HG02571 (cell line): ENCODE measurements around the gene GRIN1.

ENCODE experiments used
- ATAC-seq: cut with Tn5 transposase; IDR thresholded peaks from one replicate; pipeline ENCODE4 v1.9.1; 2021; ENCODE audit warnings: mild to moderate bottlenecking, moderate library complexity; ENCODE audit not compliant: unreplicated experiment

GRIN1 gene

GRCh38 chr9:137205126-137206069, 66.4 kb downstream of the GRIN1 start, which contains the start of the genes NDOR1 and TMEM203:
NDOR1 (plus strand) TSS chr9:137205700; CDS start chr9:137205778, 78 bp downstream.
TMEM203 (minus strand) TSS chr9:137205648; CDS start chr9:137205414, 234 bp downstream.
- peak; percentile 41 for ATAC-seq

DNA sequence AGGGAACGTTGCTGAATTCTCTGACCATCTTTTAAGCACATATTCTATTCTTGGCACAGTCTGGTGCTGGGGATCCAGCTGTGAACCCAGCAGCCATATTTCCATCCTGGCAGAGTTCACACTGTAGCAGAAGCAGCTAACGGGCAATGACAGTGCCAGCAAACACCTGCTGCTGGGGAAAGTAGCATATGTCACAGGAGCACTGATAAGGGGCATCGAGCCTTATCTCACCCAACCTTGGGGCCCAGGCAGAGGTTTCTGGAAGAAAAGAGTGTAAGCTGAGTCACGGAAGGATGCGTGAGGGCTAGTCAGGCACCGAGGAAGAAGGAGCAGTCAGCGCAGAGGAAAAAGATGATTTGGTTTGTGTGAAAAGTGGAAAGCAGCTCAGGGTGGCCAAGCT, 67.6 kb downstream of the GRIN1 start:
- no peak for ATAC-seq

GRCh38 chr9:137211532-137211931, 72.6 kb downstream of the GRIN1 start:
- no peak for ATAC-seq

GRCh38 chr9:137212520-137212919, 73.6 kb downstream of the GRIN1 start:
- ATAC-seq = no peak

DNA sequence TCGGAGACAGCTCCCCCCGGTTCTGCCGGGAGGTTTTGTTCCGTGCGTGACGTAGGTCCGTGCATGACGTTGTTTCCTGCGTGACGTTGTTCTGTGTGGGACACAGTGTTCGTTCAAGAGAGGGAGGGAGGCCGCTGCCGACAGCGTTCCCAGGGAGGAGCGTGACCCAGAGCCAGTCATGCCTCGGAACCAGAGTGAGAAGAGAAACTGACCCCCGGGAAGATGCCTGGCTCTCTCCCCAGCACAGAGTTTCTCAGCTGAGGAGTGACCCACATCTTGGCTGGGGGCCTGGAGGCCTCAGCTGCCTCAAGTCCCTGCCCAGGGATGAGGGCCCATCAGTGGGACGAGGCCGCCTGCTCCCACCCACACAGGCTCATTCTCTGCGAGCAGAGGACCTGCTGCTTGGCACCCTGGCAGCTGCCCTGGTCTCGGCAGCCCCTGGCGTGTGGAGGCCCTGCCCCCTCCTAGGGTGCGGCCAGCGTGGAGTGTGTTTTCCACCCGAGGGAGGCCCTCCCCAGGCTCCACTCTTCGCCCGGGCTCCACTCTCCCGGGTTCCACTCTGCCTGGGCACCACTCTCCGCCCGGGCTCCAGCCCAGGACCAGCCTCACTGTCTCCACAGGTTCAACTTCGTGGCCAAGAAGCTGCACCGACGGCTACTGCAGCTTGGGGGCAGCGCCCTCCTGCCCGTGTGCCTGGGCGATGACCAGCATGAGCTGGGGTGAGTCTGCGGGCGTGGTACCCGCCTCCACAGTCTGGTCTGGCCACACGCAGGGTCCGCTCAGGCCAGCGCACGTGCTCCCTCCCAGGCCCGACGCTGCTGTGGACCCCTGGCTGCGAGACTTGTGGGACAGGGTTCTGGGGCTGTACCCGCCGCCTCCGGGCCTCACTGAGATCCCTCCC, 74.5 kb downstream of the GRIN1 start:
- no peak for ATAC-seq

DNA sequence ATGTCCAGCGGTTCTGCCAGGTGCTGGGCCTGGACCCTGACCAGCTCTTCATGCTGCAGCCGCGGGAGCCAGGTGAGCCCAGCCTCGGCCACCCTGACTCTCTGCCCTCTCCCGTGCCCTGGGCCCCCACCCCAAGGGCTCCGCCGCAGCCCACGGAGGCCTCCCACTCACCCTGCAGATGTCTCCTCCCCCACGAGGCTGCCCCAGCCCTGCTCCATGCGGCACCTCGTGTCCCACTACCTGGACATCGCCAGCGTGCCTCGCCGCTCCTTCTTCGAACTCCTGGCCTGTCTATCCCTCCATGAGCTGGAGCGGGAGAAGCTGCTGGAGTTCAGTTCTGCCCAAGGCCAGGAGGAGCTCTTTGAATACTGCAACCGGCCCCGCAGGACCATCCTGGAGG, 75.7 kb downstream of the GRIN1 start:
- ATAC-seq = no peak

DNA sequence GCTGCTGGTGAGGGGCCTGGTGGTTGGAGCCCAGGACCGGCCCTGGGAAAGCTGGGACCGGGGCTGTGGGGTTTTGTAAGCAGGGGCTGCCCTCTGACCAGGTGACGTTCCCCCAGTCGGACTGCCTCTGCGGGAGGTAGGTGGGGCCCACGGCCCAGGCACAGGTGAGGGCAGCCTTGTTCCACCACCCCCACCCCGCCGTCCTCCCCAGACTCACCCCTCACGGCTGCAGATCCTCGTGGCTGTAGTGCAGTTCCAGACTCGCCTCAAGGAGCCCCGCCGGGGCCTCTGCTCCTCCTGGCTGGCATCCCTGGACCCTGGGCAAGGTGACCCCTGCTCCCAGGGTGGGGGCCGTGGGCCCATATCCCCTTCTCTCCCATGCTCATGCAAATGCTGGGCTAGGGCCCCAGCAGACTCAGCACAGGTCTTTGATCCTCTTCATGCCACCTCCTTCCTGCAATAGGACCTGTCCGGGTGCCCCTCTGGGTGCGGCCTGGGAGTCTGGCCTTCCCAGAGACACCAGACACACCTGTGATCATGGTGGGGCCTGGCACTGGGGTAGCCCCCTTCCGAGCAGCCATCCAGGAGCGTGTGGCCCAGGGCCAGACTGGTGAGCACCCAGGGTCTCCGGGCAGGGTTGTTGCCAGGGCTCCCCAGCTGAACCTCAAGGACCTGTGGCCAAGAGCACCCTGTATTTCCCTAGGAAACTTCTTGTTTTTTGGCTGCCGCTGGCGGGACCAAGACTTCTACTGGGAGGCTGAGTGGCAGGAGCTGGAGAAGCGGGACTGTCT, 76.4 kb downstream of the GRIN1 start:
- no peak for ATAC-seq

DNA sequence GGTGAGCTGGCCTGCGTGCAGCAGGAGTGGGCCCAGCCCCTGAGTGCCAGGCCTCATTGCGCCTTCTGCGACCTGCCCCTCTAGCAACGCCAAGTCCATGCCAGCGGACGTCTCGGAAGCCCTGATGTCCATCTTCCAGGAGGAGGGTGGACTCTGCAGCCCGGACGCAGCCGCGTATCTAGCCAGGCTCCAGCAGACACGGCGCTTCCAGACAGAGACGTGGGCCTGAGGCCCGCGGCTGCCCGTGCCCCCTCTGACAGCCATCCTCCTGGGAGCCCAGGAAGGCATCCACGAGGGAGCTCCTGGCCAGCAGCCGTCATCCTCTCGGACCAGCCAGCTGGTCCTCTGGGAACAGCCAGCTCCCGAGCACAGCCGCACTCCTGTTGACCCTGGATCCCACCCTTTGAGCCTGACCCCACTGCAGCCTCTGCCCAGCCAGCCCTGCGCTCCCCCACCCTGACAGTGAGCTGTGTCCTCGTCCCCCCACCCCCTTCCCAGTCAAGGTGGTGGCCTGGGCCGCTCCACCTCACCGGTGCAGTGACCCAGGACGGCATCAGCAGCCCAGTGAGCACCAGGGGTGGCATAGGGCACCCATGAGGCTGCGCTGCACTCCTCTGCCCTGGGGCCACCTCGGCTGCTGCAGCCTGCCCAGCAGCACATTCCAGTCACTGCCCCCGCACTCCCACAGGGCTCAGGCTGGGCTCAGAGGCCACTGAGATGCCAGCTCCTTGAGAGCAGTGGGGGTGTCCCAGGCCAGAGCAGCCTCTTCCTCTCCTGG, 77.4 kb downstream of the GRIN1 start:
- ATAC-seq = no peak

DNA sequence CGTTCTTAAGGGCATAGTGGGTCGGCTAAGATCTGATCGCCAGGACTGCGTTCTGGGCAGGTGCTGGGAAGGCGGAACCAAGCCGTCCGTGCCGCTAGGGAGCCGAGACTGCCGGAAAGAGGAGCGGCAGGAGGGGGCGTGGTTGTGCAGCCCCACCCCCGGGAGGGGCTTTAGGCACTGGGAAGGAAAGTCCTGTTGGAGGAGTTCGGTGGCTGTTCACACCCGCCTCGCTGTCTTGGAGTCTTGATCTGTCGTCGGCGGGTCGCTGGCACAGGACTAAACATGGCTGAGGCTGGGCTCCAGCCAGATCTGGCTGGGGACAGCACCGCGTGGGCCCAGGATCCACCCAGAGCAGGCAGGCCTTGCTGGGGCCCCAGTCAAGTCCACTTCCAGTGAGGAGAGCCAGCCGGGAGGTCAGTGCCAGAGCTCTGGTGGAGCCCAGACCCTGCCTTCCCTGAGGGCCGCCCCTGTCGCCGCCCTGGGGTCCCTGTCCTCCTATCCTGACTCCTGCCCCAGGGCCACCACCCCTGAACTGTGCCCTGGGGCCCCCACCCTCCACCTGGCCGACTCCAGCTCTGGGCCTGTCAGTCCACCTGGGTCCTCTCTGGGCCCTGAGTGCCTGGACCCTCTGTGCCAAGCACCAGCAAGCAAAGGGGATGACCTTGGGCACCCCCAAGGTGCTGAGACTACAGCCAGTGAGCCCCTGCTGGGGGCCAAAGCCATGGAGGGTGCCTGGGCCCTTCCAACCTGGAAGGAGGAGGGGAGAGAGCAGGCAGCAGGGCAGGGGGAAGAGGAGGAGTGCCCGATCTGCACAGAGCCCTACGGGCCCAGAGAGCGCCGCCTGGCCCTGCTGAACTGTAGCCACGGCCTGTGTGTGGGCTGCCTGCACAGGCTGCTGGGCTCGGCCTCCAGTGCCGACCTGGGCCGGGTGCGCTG, 78.6 kb downstream of the GRIN1 start:
- no peak for ATAC-seq

GRCh38 chr9:137218212-137218753, 79.3 kb downstream of the GRIN1 start:
- no peak for ATAC-seq
